ENCODE measurements around the gene TANGO2.

DNA sequence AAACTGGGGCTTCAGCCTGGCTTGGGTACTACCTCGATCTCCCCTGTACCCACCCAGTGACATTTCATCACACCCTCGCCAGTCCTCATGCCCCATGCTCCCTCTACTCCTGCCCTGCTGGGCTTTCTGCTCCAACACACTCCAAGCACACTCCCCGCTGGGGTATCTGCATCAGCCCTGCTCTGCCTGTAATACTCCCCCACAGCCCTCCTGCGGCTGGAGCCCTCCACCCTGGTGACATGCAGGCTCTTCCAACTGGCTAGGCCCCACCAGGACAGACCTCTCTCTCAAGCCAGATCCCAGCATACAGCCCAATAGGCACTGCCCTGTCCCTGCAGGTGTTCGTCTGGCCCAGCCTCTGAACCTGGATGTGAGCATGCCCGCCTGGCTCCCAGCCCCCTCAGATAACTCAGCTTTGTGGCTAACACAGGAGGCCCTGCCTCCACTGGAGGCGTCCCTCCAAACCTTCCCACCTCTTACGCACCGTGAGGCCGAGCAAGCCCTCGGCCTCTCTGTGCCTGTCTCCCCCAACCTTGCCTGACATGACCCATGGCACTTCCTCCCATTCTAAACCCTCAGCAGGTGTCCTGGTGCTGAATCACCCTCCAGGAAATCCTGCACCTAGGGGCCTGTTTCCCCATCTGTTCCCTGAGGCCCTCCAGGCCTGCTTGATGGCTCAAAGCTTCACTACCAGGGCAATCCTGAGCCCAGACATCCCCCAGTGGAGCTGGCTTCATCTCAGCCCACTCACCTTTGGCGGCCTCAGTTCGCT, 45.8 kb upstream of the TANGO2 start:
- TF ChIP-seq EZH2 (IDR thresholded peaks at IDR 0.05; ENCODE audit: insufficient read depth, poor library complexity, severe bottlenecking) (no peak), EZH2phosphoT487 (IDR thresholded peaks at IDR 0.05; ENCODE audit: insufficient read depth, low read depth) (no peak)

Data from GM23248 (cell line).